Peyer's patch (tissue), 4 donors: ENCODE results near the gene GOLT1A. TPM values are rescaled to one million over a fixed set of nuclear protein-coding genes. Genes with fewer than 3 reads are reported as not detected.

Experiments
- DNase-seq, 3 donors: peaks; one replicate each; pipeline ENCODE4 v3.0.0-alpha.2; 2017 to 2019
- H3K27ac ChIP-seq, 4 donors: fragments of 200-600 bp; sonication (generic); one replicate each; pipeline ENCODE4 v1.5.1; 2016 to 2019
- H3K27me3 ChIP-seq, 2 donors: fragments of 200-600 bp; sonication (generic); one replicate each; pipeline ENCODE4 v1.5.1; 2019
- H3K36me3 ChIP-seq, 3 donors: fragments of 200-600 bp; sonication (generic); one replicate each; pipeline ENCODE4 v1.5.1; 2016 to 2019
- H3K4me1 ChIP-seq, 4 donors: fragments of 200-600 bp; sonication (generic); one replicate each; pipeline ENCODE4 v1.5.1; 2016 to 2019
- H3K4me3 ChIP-seq, 4 donors: fragments of 200-600 bp; sonication (generic); 1 replicate in 3 of 4; 2 replicates in 1 of 4; pipeline ENCODE4 v1.5.1; 2016 to 2019; ENCODE audit warnings: mild to moderate bottlenecking in 1 of 4
- H3K9me3 ChIP-seq, 4 donors: fragments of 200-600 bp; sonication (generic); one replicate each; pipeline ENCODE4 v1.5.1; 2016 to 2019; ENCODE audit warnings: mild to moderate bottlenecking in 1 of 4
- POLR2A ChIP-seq, 2 donors: fragments of 450-650 bp; IDR thresholded peaks; one replicate each; pipeline ENCODE4 v1.5.1; 2017; ENCODE audit warnings: antibody characterized with exemption in 2 of 2, mild to moderate bottlenecking in 2 of 2, moderate library complexity in 2 of 2
- total RNA-seq, 4 donors: library from RNA; depleted of rRNA; stranded (reverse); fragments of >200 nt; gene quantifications; one replicate each; pipeline ENCODE4 v1.1.0, GENCODE V29; 2016
- TF ChIP-seq, protein P1 (sequence below), 6 experiments: fragments of 450-650 bp in 4 of 6; fragments of 200-600 bp in 2 of 6; sonication (generic) in 1 of 6; IDR thresholded peaks; one replicate each; pipeline ENCODE4 v1.5.1; 2017 to 2019; ENCODE audit warnings: antibody characterized with exemption in 6 of 6, mild to moderate bottlenecking in 3 of 6, moderate library complexity in 1 of 6

Gene GOLT1A, protein sequence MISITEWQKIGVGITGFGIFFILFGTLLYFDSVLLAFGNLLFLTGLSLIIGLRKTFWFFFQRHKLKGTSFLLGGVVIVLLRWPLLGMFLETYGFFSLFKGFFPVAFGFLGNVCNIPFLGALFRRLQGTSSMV
- total RNA-seq, result 100 to 1,000 TPM in 1 of 4 donors, 10 to 100 TPM in 3; 11.6 to 101 (median 69.1) TPM

DNA sequence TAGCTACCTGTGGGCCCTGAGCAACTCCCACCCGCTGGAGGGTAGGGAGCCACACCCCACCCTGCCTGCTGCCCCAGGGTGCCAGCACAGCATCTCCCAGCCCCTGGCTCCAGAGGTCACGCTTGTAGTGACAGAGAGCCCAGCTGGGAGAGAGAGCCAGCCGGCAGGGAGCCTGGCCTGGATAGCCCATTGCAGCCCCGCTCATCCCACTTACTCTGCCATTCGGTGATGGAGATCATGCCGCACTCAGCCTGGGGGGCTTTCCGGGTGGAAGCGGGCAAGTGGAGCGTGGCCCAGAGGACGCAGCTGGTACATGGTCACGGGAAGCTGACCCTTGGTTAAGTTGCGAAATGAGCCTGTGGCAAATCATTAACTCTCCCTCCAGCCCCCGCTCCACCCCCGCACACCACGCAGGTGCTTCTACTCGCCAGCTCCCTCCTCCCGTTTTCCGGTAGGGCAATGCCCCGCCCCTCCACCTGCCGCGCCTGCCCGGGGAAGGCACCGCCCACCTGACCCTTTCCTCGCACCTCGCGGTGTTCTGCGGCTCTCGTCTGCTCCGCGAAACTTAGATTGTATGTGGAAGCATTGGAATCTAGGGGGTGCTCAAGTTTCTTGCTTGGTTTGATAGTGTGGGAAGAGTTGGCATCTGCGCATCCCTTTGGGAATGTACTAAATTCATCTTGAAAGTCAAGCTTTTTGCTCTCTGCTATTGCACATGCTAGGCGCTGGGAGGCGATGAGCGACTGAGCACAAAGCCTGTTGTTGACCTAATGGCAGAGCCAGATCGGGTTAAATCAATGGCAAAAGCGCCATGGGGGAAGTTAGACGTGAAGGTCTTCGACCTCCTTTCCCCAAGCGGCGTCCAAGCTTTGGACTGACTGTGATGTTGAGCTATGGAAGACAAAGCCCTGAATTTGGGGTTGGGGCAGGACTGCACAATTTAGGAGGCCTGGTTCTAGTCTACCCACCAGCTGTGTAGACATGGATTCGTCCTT is at the start of gene GOLT1A:
GOLT1A (minus strand) TSS at position 321 of the 995 bp plus-strand sequence; CDS start at position 239, 82 bp downstream.
- DNase-seq, result peak in 2 of 3 donors; percentile 90 to 96
- peak; percentile 37 to 79 for TF ChIP-seq POLR2A (IDR thresholded peaks at IDR 0.05)
- TF ChIP-seq, protein P1, sequence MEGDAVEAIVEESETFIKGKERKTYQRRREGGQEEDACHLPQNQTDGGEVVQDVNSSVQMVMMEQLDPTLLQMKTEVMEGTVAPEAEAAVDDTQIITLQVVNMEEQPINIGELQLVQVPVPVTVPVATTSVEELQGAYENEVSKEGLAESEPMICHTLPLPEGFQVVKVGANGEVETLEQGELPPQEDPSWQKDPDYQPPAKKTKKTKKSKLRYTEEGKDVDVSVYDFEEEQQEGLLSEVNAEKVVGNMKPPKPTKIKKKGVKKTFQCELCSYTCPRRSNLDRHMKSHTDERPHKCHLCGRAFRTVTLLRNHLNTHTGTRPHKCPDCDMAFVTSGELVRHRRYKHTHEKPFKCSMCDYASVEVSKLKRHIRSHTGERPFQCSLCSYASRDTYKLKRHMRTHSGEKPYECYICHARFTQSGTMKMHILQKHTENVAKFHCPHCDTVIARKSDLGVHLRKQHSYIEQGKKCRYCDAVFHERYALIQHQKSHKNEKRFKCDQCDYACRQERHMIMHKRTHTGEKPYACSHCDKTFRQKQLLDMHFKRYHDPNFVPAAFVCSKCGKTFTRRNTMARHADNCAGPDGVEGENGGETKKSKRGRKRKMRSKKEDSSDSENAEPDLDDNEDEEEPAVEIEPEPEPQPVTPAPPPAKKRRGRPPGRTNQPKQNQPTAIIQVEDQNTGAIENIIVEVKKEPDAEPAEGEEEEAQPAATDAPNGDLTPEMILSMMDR (IDR thresholded peaks at IDR 0.05), result peak in 4 of 6 experiments; percentile 40 to 77 (median 75)
- Histone ChIP-seq H3K27ac (peak within 1 kb of the TSS in 3 of 4 donors; percentile 52 to 77 (median 62)), H3K9me3 (no peaks in the 10 kb centered on the region), H3K36me3 (no peaks in the 10 kb centered on the region), H3K4me3 (peak within 1 kb of the TSS in 3 of 4 donors; percentile 22 to 65 (median 54)), H3K4me1 (no peaks in the 10 kb centered on the region), H3K27me3 (no peaks in the 10 kb centered on the region)

DNA sequence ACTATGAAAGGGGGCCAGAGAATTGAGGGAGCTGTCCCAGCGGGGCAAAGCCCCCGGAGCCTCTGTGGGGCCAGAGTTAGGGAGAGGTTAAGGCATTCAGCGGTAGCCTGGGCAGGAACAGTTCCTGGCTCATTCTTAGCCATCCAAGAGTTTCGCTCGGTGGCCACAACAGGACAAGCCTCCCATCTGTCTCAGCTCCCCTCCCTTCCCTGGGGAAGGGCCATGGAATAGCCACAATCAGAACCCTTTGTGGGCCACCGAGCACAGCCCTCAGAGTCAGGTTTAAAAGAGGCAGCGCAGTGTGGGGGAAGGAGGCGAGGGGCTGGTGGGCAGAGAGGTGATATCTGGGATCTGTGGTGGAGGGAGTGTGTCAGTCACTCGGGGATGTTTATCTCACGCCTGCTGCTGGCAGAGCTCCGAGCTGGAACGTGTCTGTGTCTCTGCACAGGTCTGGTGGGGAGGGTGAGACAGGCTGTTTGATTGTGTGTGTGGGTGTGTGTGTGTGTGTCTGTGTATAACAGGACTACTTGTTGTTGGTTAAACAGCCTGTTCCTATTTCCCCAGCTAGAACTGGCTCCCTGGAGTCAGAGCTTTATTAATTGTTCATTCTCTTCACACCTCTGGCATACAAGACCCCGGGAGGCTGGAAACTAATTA is 49.6 kb upstream of the GOLT1A start:
- TF ChIP-seq, protein P1 (IDR thresholded peaks at IDR 0.05), result no peak
- TF ChIP-seq POLR2A (IDR thresholded peaks at IDR 0.05), result no peak
- no peaks in the 10 kb centered on the region for H3K9me3 ChIP-seq
- H3K4me1 ChIP-seq, result peaks cover 0 to 37% (median 3%) of the 10 kb centered on the region in 4 donors
- H3K4me3 ChIP-seq, result no peak overlapping the region
- H3K36me3 ChIP-seq, result peaks cover 0 to 64% (median 0%) of the 10 kb centered on the region in 3 donors
- H3K27me3 ChIP-seq, result no peaks in the 10 kb centered on the region
- no peak for DNase-seq
- H3K27ac ChIP-seq, result peak overlapping the region in 1 of 4 donors; percentile 52

DNA sequence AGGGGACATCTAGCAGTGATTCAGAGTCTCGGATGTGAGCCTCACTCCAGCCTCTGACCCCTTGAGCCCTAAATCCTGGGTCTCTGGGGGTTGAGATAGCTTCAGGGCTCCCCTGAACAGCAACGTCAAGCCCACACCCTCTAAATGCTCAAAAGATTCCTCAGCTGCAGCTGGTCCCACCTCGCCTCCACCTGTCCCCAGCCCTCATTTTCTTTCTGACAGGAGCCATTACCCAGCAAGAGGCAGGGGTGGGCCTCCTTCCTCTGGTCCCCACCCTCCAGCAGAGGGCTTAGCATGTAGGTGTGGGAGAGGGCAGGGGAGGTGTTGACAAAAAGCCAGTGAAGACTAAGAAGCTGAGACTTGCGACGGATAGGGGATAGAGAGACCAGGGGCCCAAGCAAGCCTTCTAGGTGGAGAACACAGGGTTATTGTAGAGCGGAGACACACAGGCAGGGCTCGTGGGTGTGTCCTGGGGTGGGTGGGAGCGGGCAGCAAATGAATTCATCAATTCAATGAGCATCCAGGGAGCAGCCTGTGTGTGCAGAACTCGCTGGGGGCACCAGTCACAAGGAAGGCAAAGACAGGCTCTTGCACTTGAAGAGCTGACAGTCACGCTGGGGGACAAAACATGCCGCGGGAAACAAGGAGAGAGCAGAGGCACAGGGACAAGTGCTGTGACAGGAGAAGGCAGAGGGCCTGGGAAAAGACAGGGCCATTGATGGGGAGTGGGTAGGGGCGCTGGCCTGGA is 48.9 kb upstream of the GOLT1A start:
- Histone ChIP-seq H3K36me3 (peaks cover 0 to 65% (median 0%) of the 10 kb centered on the region in 3 donors), H3K9me3 (no peaks in the 10 kb centered on the region), H3K4me1 (peaks cover 0 to 32% (median 3%) of the 10 kb centered on the region in 4 donors), H3K4me3 (no peak overlapping the region), H3K27ac (no peak overlapping the region), H3K27me3 (no peaks in the 10 kb centered on the region)
- no peak for DNase-seq
- no peak for TF ChIP-seq POLR2A (IDR thresholded peaks at IDR 0.05)
- TF ChIP-seq, protein P1 (IDR thresholded peaks at IDR 0.05), result no peak

DNA sequence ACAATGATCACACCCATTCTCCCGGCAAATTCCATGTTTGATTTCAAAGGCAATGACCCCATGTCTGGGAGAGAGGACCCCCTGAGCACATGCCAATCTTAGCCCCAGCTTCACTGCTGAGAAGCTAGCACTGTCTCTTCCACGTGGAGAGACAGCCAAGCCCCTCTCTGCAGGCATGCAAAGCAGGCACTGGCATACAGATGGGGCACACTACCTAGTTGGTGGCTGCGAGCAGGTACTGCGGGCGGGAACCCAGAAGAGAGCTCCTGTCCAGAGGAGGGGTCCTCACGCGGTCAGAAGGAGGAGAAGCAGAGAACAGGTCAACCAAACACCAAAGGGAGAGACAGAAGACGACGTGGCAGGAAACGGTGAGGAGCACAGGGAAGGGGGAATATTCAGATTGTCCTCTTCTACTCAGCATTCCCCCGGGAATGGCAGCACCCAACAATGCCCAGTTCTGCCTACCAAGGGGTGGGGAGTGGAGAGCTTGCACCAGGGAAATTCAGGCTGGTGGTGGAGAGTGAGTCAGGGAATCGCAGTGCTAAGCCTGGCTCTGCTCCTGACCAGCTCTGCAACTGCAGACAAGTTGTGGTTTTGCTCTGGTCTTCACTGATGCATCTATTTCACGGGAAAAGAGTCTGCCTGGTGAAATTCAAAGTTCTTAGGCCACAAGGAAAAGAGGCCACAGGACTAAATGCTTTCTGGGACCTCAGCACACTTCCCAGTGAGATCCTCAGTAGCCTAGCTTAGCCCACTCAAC is 48.1 kb upstream of the GOLT1A start:
- no peak for DNase-seq
- Histone ChIP-seq H3K9me3 (no peaks in the 10 kb centered on the region), H3K4me1 (peaks cover 0 to 24% (median 2%) of the 10 kb centered on the region in 4 donors), H3K36me3 (peaks cover 0 to 65% (median 0%) of the 10 kb centered on the region in 3 donors), H3K4me3 (no peak overlapping the region), H3K27ac (no peak overlapping the region), H3K27me3 (no peaks in the 10 kb centered on the region)
- TF ChIP-seq POLR2A (IDR thresholded peaks at IDR 0.05), result no peak
- TF ChIP-seq, protein P1 (IDR thresholded peaks at IDR 0.05), result no peak
